H1 (cell line): ENCODE measurements around the gene OSBPL2. TPM values are rescaled to one million over a fixed set of nuclear protein-coding genes. Genes with fewer than 3 reads are reported as not detected.

Experiments used
- CTCF ChIA-PET: fragments of 300-600 bp; sonication (Branson Sonifier 250); formaldehyde crosslinking; loops from one replicate; lab custom pipeline; 2021; ENCODE audit not compliant: partially characterized antibody; lab: Charles Lee
- POLR2A ChIA-PET: fragments of 300-600 bp; sonication (Branson Sonifier 250); formaldehyde crosslinking; loops from one replicate; lab custom pipeline; 2021; ENCODE audit warnings: inconsistent platforms; ENCODE audit not compliant: partially characterized antibody; lab: Charles Lee
- DNase-seq, 2 experiments: peaks; one replicate each; pipeline versions ENCODE4 v3.0.0 to v3.0.0-alpha.2; 2010 to 2022; ENCODE audit warnings: low spot score in 2 of 2, low read depth in 1 of 2, mixed read lengths in 1 of 2
- FAIRE-seq: peaks from 2 replicates; lab custom pipeline; 2011; peaks lifted over from hg19 to GRCh38; lab: Jason Lieb, UNC
- H2AFZ ChIP-seq: 2 replicates; pipeline ENCODE4 v1.8.1; 2012; ENCODE audit warnings: low read length, inconsistent platforms
- H2AK5ac ChIP-seq: 2 replicates; pipeline ENCODE4 v1.6.1; 2013; ENCODE audit warnings: low read depth, low read length
- H2BK120ac ChIP-seq: replicated peaks from 2 replicates; pipeline ENCODE3; 2013; ENCODE audit warnings: low read depth, low read length, inconsistent platforms
- H2BK12ac ChIP-seq: 2 replicates; pipeline ENCODE4 v1.6.1; 2013; ENCODE audit warnings: low read depth, low read length
- H2BK15ac ChIP-seq: 2 replicates; pipeline ENCODE4 v1.6.1; 2013; ENCODE audit warnings: low read length
- H2BK20ac ChIP-seq: 2 replicates; pipeline ENCODE4 v1.6.1; 2013; ENCODE audit warnings: low read length
- H2BK5ac ChIP-seq: 2 replicates; pipeline ENCODE4 v1.6.1; 2013; ENCODE audit warnings: low read depth, low read length
- H3K14ac ChIP-seq: 2 replicates; pipeline ENCODE4 v1.6.1; 2013; ENCODE audit warnings: inconsistent platforms; ENCODE audit not compliant: insufficient read length
- H3K18ac ChIP-seq: 2 replicates; pipeline ENCODE4 v1.6.1; 2013; ENCODE audit warnings: low read length; ENCODE audit errors: extremely low read depth
- H3K23ac ChIP-seq: 2 replicates; pipeline ENCODE4 v1.6.1; 2013; ENCODE audit warnings: inconsistent platforms; ENCODE audit not compliant: insufficient read length
- H3K23me2 ChIP-seq: 2 replicates; pipeline ENCODE4 v1.6.1; 2013; ENCODE audit warnings: low read depth, low read length
- H3K27ac ChIP-seq: 2 replicates; pipeline ENCODE4 v1.6.1; 2011; ENCODE audit warnings: low read depth, low read length, inconsistent platforms
- H3K27me3 ChIP-seq, 4 experiments: replicated peaks in 1 of 4; 1 replicate in 1 of 4; 2 replicates in 3 of 4; pipeline versions ENCODE4 v1.6.1 to v1.8.1; 2011 to 2013; ENCODE audit warnings: low read length in 3 of 4, mild to moderate bottlenecking in 3 of 4, inconsistent platforms in 2 of 4, mixed read lengths in 2 of 4, moderate library complexity in 1 of 4; ENCODE audit not compliant: control insufficient read depth in 3 of 4, insufficient read depth in 3 of 4; ENCODE audit errors: extremely low read depth in 1 of 4
- H3K36me3 ChIP-seq, 4 experiments: 2 replicates each; pipeline versions ENCODE4 v1.6.1 to v1.8.1; 2011 to 2013; ENCODE audit warnings: mild to moderate bottlenecking in 4 of 4, low read length in 3 of 4, moderate library complexity in 2 of 4, control low read depth in 1 of 4, inconsistent platforms in 1 of 4; ENCODE audit not compliant: insufficient read depth in 4 of 4, control insufficient read depth in 2 of 4
- H3K4ac ChIP-seq: replicated peaks from 2 replicates; pipeline ENCODE3; 2013; ENCODE audit warnings: low read length, low read depth, mixed read lengths, inconsistent platforms; ENCODE audit not compliant: insufficient read length
- H3K4me1 ChIP-seq, 4 experiments: replicated peaks in 1 of 4; 1 replicate in 1 of 4; 2 replicates in 3 of 4; pipeline versions ENCODE4 v1.6.1 to v1.8.1; 2011 to 2013; ENCODE audit warnings: low read length in 3 of 4, inconsistent platforms in 2 of 4, mixed read lengths in 1 of 4; ENCODE audit not compliant: insufficient read depth in 4 of 4, control insufficient read depth in 3 of 4
- H3K4me2 ChIP-seq, 2 experiments: 2 replicates each; pipeline versions ENCODE4 v1.6.1 to v1.8.1; 2011 to 2013; ENCODE audit warnings: low read depth in 2 of 2, low read length in 2 of 2, control low read depth in 1 of 2, inconsistent platforms in 1 of 2, mild to moderate bottlenecking in 1 of 2; ENCODE audit not compliant: insufficient read depth in 1 of 2
- H3K4me3 ChIP-seq, 4 experiments: fragments of 200-600, 300-600 bp in 1 of 4; sonication (generic), shearing (Covaris generic), sonication (Bioruptor Twin) in 1 of 4; 2 replicates each; pipeline versions ENCODE4 v1.5.1 to v1.8.1; 2011 to 2016; ENCODE audit warnings: low read length in 4 of 4, low read depth in 3 of 4, control low read depth in 2 of 4, inconsistent platforms in 2 of 4, mild to moderate bottlenecking in 2 of 4, mixed read lengths in 1 of 4, moderate library complexity in 1 of 4; ENCODE audit not compliant: insufficient read depth in 2 of 4; ENCODE audit errors: extremely low read depth in 1 of 4
- H3K56ac ChIP-seq: replicated peaks from 2 replicates; pipeline ENCODE3; 2013; ENCODE audit warnings: low read depth, mild to moderate bottlenecking, mixed read lengths, low read length, inconsistent platforms; ENCODE audit not compliant: insufficient read length
- H3K79me1 ChIP-seq: 2 replicates; pipeline ENCODE4 v1.6.1; 2013; ENCODE audit warnings: low read depth, low read length, control low read depth
- H3K79me2 ChIP-seq, 2 experiments: 2 replicates each; pipeline versions ENCODE4 v1.6.1 to v1.8.1; 2012 to 2013; ENCODE audit warnings: low read length in 2 of 2, mild to moderate bottlenecking in 2 of 2, inconsistent platforms in 1 of 2; ENCODE audit not compliant: insufficient read depth in 2 of 2, control insufficient read depth in 1 of 2
- H3K9ac ChIP-seq, 4 experiments: replicated peaks in 1 of 4; 1 replicate in 1 of 4; 2 replicates in 3 of 4; pipeline versions ENCODE4 v1.6.1 to v1.8.1; 2011 to 2013; ENCODE audit warnings: low read depth in 3 of 4, low read length in 3 of 4, control low read depth in 2 of 4, mild to moderate bottlenecking in 2 of 4, moderate library complexity in 2 of 4, inconsistent platforms in 1 of 4; ENCODE audit errors: extremely low read depth in 1 of 4
- H3K9me3 ChIP-seq, 2 experiments: 2 replicates each; pipeline versions ENCODE4 v1.6.1 to v1.8.1; 2012 to 2013; ENCODE audit warnings: mild to moderate bottlenecking in 2 of 2, moderate library complexity in 2 of 2, control low read depth in 1 of 2, inconsistent platforms in 1 of 2, low read depth in 1 of 2, low read length in 1 of 2, mixed read lengths in 1 of 2; ENCODE audit not compliant: insufficient read depth in 2 of 2
- H4K20me1 ChIP-seq, 2 experiments: replicated peaks in 1 of 2; 2 replicates each; pipeline versions ENCODE3 to v1.8.1; 2011 to 2013; ENCODE audit warnings: inconsistent platforms in 2 of 2, low read length in 2 of 2, mild to moderate bottlenecking in 1 of 2; ENCODE audit not compliant: insufficient read depth in 2 of 2, control insufficient read depth in 1 of 2
- H4K5ac ChIP-seq: 2 replicates; pipeline ENCODE4 v1.6.1; 2013; ENCODE audit warnings: low read length, low read depth, mixed read lengths, inconsistent platforms; ENCODE audit not compliant: insufficient read length
- H4K8ac ChIP-seq: 2 replicates; pipeline ENCODE4 v1.8.0; 2013; ENCODE audit warnings: mild to moderate bottlenecking, moderate library complexity, low read length, inconsistent platforms; ENCODE audit not compliant: insufficient read depth; ENCODE audit errors: extremely low read depth
- H4K91ac ChIP-seq: replicated peaks from 2 replicates; pipeline ENCODE3; 2013; ENCODE audit warnings: low read length, mixed read lengths, inconsistent platforms; ENCODE audit not compliant: insufficient read length
- BACH1 ChIP-seq: IDR thresholded peaks from 2 replicates; pipeline ENCODE4 v1.6.1; 2012; ENCODE audit warnings: low read length, improper control_type of control experiment
- HDAC2 ChIP-seq, 2 experiments: fragments of 300-600 bp in 1 of 2; sonication (generic) in 1 of 2; IDR thresholded peaks; 2 replicates each; pipeline ENCODE4 v1.6.1; 2011 to 2012; ENCODE audit warnings: low read depth in 2 of 2, low read length in 2 of 2, mild to moderate bottlenecking in 2 of 2, moderate library complexity in 2 of 2, borderline replicate concordance in 1 of 2, inconsistent platforms in 1 of 2
- WGBS, 2 experiments: shearing (Covaris generic) in 1 of 2; methylation state at CpG; one replicate each; pipeline versions ENCODE4 v1.1.6 to v1.1.7; 2013 to 2015; ENCODE audit warnings: low lambda C conversion rate in 2 of 2, mixed read lengths in 2 of 2, inconsistent platforms in 1 of 2, low coverage in 1 of 2, missing lambda C conversion rate in 1 of 2; ENCODE audit not compliant: insufficient replicate concordance in 2 of 2, insufficient coverage in 1 of 2, insufficient read length in 1 of 2; ENCODE audit errors: extremely low coverage in 1 of 2, missing lambda C conversion rate in 1 of 2; 5-methylcytosine and 5-hydroxymethylcytosine counted together
- polyA plus RNA-seq, 7 experiments: library from polyadenylated mRNA; depleted of rRNA in 3 of 7; stranded (reverse) in 5 of 7; unstranded in 2 of 7; fragments of >200 nt in 5 of 7; fragments of 200-250 nt in 2 of 7; gene quantifications; 1 replicate in 5 of 7; 2 replicates in 1 of 7; 4 replicates in 1 of 7; pipeline versions ENCODE4 v1.2.1 to v1.2.3, GENCODE V29; 2011 to 2013; ENCODE audit warnings: missing spikeins in 2 of 7, mixed read lengths in 2 of 7
- total RNA-seq: library from RNA; stranded (reverse); fragmentation: NEBNext Ultra II Directional; extraction: Animal tissue kit (Norgen Biotek cat#: 25700); gene quantifications from 2 replicates; pipeline ENCODE4 v1.2.1, GENCODE V29; 2021

The OSBPL2 gene
- total and polyA plus RNA-seq, 2 of the 8 experiments (the other 6 are each of a cell fraction or from before 2014, with no cell fraction given) = 11.7 to 42.4 TPM

DNA sequence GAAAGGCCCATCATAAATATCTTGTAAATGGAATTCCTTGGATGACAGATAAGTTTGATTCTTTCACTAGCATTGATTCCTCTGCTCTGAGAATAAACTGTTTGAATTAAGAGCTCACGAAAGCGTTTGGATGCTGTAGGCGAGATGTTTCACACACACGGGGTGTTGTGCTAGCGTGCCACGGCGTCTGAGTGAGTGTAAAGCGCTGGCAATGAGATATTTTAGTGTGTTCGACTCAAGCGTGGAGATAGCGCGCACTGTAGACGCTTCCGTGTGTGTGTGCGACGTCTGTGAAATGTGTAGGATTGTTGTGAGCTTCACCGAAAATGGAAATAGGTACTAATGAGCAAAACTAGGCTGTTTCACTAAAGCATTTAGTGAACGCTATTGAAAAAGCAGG, 35.1 kb downstream of the OSBPL2 start:
- no peak overlapping the region for H2AK5ac ChIP-seq
- H3K23ac ChIP-seq = no peak overlapping the region
- no peak overlapping the region for H3K9ac ChIP-seq
- H3K4me3 ChIP-seq = no peak overlapping the region
- H3K9me3 ChIP-seq = no peaks in the 10 kb centered on the region
- no peak overlapping the region for H3K4ac ChIP-seq
- H3K23me2 ChIP-seq = no peaks in the 10 kb centered on the region; the same call in 1 of the 2 replicates
- DNase-seq = no peak
- H4K8ac ChIP-seq = no peak overlapping the region
- no peak overlapping the region for H2BK12ac ChIP-seq
- no peak overlapping the region for H2BK120ac ChIP-seq
- H4K91ac ChIP-seq = no peak overlapping the region
- H3K27me3 ChIP-seq = no peaks in the 10 kb centered on the region
- CTCF ChIA-PET = interaction anchor here (0.6 to 2.5 kb wide), 4 partner anchors 13 to 24 kb away, joined by 3 to 9 read pairs (median 4); no protein-coding TSS in a partner anchor
- WGBS, 2 experiments = 93% methylated on average over 18 of the region's 18 CpGs; no CpG with 5 or more reads in 1 of the 2 experiments
- H3K14ac ChIP-seq = no peak overlapping the region
- no peak overlapping the region for H4K5ac ChIP-seq
- no peak overlapping the region for H2AFZ ChIP-seq
- POLR2A ChIA-PET = no interaction called here
- peaks cover 8 to 9% of the 10 kb centered on the region in 2 experiments for H4K20me1 ChIP-seq
- no peak overlapping the region for H2BK20ac ChIP-seq
- no peaks in the 10 kb centered on the region for H3K79me2 ChIP-seq
- FAIRE-seq = no peak
- H3K27ac ChIP-seq = no peak overlapping the region
- no peak overlapping the region for H3K18ac ChIP-seq
- peaks cover 0 to 10% (median 2%) of the 10 kb centered on the region in 4 experiments; a peak in 4 of 8 replicates for H3K36me3 ChIP-seq
- H2BK5ac ChIP-seq = no peak overlapping the region
- no peak overlapping the region for H3K56ac ChIP-seq
- H2BK15ac ChIP-seq = no peak overlapping the region
- H3K4me2 ChIP-seq = no peak overlapping the region
- no peaks in the 10 kb centered on the region for H3K4me1 ChIP-seq
- no peaks in the 10 kb centered on the region; the same call in 1 of the 2 replicates for H3K79me1 ChIP-seq
- TF ChIP-seq BACH1 (no peak), HDAC2 (IDR thresholded peaks at IDR 0.05; ENCODE audit: borderline replicate concordance in 1 of 2, low read depth in 2 of 2, low read length in 2 of 2) (no peak)
